ENCODE data around the gene ADGRL1. TPM values are rescaled to one million over a fixed set of nuclear protein-coding genes. Genes with fewer than 3 reads are reported as not detected.
"Not testable (repeated sequence)": the region's sequence is repeated elsewhere in the genome, so short reads cannot be mapped to it uniquely, and the experiment has no call there.

The ADGRL1 gene
- total and polyA plus RNA-seq, 9 of the 15 experiments (the other 6 are each of a cell fraction or from before 2014, with no cell fraction given), result 0.14 to 37.0 (median 8.6) TPM

- TF ChIP-seq, protein P1, sequence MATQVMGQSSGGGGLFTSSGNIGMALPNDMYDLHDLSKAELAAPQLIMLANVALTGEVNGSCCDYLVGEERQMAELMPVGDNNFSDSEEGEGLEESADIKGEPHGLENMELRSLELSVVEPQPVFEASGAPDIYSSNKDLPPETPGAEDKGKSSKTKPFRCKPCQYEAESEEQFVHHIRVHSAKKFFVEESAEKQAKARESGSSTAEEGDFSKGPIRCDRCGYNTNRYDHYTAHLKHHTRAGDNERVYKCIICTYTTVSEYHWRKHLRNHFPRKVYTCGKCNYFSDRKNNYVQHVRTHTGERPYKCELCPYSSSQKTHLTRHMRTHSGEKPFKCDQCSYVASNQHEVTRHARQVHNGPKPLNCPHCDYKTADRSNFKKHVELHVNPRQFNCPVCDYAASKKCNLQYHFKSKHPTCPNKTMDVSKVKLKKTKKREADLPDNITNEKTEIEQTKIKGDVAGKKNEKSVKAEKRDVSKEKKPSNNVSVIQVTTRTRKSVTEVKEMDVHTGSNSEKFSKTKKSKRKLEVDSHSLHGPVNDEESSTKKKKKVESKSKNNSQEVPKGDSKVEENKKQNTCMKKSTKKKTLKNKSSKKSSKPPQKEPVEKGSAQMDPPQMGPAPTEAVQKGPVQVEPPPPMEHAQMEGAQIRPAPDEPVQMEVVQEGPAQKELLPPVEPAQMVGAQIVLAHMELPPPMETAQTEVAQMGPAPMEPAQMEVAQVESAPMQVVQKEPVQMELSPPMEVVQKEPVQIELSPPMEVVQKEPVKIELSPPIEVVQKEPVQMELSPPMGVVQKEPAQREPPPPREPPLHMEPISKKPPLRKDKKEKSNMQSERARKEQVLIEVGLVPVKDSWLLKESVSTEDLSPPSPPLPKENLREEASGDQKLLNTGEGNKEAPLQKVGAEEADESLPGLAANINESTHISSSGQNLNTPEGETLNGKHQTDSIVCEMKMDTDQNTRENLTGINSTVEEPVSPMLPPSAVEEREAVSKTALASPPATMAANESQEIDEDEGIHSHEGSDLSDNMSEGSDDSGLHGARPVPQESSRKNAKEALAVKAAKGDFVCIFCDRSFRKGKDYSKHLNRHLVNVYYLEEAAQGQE (IDR thresholded peaks at IDR 0.05; ENCODE audit: borderline replicate concordance), result peak; percentile 64; the same call in 1 of the 2 replicates
- TF ChIP-seq, protein P1 (CRISPR knock-in tag; IDR thresholded peaks at IDR 0.05; ENCODE audit: low read depth), result not testable (repeated sequence)
- peak; percentile 85 for TF ChIP-seq SMARCA5 (IDR thresholded peaks at IDR 0.05)
- 0 out of 2 replicates have a peak, but pooled peaks have one; percentile 57 for TF ChIP-seq ADNP (tag; IDR thresholded peaks at IDR 0.05)
- 0 out of 2 replicates have a peak, but pooled peaks have one; percentile 27 for TF ChIP-seq GABPB1 (CRISPR knock-in tag; IDR thresholded peaks at IDR 0.05)
- TF ChIP-seq, protein P2, sequence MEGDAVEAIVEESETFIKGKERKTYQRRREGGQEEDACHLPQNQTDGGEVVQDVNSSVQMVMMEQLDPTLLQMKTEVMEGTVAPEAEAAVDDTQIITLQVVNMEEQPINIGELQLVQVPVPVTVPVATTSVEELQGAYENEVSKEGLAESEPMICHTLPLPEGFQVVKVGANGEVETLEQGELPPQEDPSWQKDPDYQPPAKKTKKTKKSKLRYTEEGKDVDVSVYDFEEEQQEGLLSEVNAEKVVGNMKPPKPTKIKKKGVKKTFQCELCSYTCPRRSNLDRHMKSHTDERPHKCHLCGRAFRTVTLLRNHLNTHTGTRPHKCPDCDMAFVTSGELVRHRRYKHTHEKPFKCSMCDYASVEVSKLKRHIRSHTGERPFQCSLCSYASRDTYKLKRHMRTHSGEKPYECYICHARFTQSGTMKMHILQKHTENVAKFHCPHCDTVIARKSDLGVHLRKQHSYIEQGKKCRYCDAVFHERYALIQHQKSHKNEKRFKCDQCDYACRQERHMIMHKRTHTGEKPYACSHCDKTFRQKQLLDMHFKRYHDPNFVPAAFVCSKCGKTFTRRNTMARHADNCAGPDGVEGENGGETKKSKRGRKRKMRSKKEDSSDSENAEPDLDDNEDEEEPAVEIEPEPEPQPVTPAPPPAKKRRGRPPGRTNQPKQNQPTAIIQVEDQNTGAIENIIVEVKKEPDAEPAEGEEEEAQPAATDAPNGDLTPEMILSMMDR (IDR thresholded peaks at IDR 0.05 in 2 of 3, conservative IDR thresholded peaks at IDR 0.05 in 1 of 3; ENCODE audit: insufficient read depth in 2 of 3, low read depth in 1 of 3, low read length in 3 of 3), result peak; percentile 68 to 76 (median 74)
- peak; percentile 51; the same call in 1 of the 2 replicates for TF ChIP-seq TFAP4 (CRISPR knock-in tag; IDR thresholded peaks at IDR 0.05; ENCODE audit: borderline replicate concordance)
- 0 out of 2 replicates have a peak, but pooled peaks have one; percentile 23 for TF ChIP-seq SPI1 (IDR thresholded peaks at IDR 0.05; ENCODE audit: borderline replicate concordance, low read depth, low read length)
- 0 out of 2 replicates have a peak, but pooled peaks have one; percentile 27 for TF ChIP-seq CC2D1A (IDR thresholded peaks at IDR 0.05)
- TF ChIP-seq KDM1A (IDR thresholded peaks at IDR 0.05), result peak; percentile 32 to 82; a peak in 3 of 4 replicates
- 0 out of 2 replicates have a peak, but pooled peaks have one; percentile 27 for TF ChIP-seq CREM (IDR thresholded peaks at IDR 0.05; ENCODE audit: low read depth)
- peak in 1 of 2 experiments; percentile 28; a peak in 1 of 4 replicates for TF ChIP-seq MAZ (CRISPR knock-in tag; conservative IDR thresholded peaks at IDR 0.05 in 1 of 2, IDR thresholded peaks at IDR 0.05 in 1 of 2)
- 0 out of 4 replicates have a peak, but pooled peaks of 1 of the 2 experiments have one; percentile 8 for TF ChIP-seq TEAD1 (CRISPR knock-in tag; IDR thresholded peaks at IDR 0.05)
- 0 out of 2 replicates have a peak, but pooled peaks have one; percentile 40 for TF ChIP-seq CTBP1 (IDR thresholded peaks at IDR 0.05; ENCODE audit: borderline replicate concordance)
- peak; percentile 91 for TF ChIP-seq ZFP36 (IDR thresholded peaks at IDR 0.05; ENCODE audit: low read depth, low read length, partially characterized antibody)
- TF ChIP-seq, protein P3, sequence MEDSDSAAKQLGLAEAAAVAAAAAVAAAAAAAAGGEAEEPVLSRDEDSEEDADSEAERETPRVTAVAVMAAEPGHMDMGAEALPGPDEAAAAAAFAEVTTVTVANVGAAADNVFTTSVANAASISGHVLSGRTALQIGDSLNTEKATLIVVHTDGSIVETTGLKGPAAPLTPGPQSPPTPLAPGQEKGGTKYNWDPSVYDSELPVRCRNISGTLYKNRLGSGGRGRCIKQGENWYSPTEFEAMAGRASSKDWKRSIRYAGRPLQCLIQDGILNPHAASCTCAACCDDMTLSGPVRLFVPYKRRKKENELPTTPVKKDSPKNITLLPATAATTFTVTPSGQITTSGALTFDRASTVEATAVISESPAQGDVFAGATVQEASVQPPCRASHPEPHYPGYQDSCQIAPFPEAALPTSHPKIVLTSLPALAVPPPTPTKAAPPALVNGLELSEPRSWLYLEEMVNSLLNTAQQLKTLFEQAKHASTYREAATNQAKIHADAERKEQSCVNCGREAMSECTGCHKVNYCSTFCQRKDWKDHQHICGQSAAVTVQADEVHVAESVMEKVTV (CRISPR knock-in tag; IDR thresholded peaks at IDR 0.05), result 0 out of 2 replicates have a peak, but pooled peaks have one; percentile 43
Observed at GRCh38 chr19:14196105-14196504, 9.9 kb downstream of the ADGRL1 start (continued).
